Stomach (tissue), 4 donors: Measurements from ENCODE around the gene ZNF528.

Experiments used
- CTCF ChIP-seq, 7 experiments: fragments of 450-650 bp in 4 of 7; fragments of 200-600 bp in 3 of 7; sonication (generic) in 3 of 7; IDR thresholded peaks; one replicate each; pipeline ENCODE4 v1.5.1; 2016 to 2019; ENCODE audit warnings: antibody characterized with exemption in 7 of 7, control low read depth in 2 of 7, mild to moderate bottlenecking in 1 of 7
- POLR2A ChIP-seq, 4 donors: fragments of 450-650 bp; IDR thresholded peaks; one replicate each; pipeline ENCODE4 v1.6.1; 2016; ENCODE audit warnings: antibody characterized with exemption in 4 of 4, control low read depth in 2 of 4, mild to moderate bottlenecking in 1 of 4, moderate library complexity in 1 of 4

GRCh38 chr19:52369559-52370340, 27.9 kb upstream of the ZNF528 start, which contains the start of gene ZNF880:
- TF ChIP-seq CTCF (IDR thresholded peaks at IDR 0.05): peak in 1 of 7 experiments; percentile 14
- TF ChIP-seq POLR2A (IDR thresholded peaks at IDR 0.05): no peak
